ENCODE results near the gene ST6GAL1. TPM values are rescaled to one million over a fixed set of nuclear protein-coding genes. Genes with fewer than 3 reads are reported as not detected.

ST6GAL1 gene
- total RNA-seq, result 79.0 and 107 TPM in 2 replicates

GRCh38 chr3:186930143-186930640 lies at the start of gene ST6GAL1:
ST6GAL1 (plus strand) TSS chr3:186930526; CDS start chr3:187042704, 112,178 bp downstream.

Other genes starting within 250 kb of the ST6GAL1 start
- not detected in 2 replicates for gene KNG1, start 213.2 kb upstream of the ST6GAL1 start, total RNA-seq
- 655 and 667 TPM in 2 replicates for gene EIF4A2, start 146.9 kb upstream of the ST6GAL1 start, total RNA-seq
- gene RFC4, start 124.0 kb upstream of the ST6GAL1 start, total RNA-seq, result 38.7 and 49.8 TPM in 2 replicates
- gene ADIPOQ, start 87.8 kb upstream of the ST6GAL1 start, total RNA-seq, result not detected in 2 replicates
- 23.8 and 28.9 TPM in 2 replicates for gene RPL39L, start 209.0 kb downstream of the ST6GAL1 start, total RNA-seq